ENCODE data around the gene TOMT. TPM values are rescaled to one million over a fixed set of nuclear protein-coding genes. Genes with fewer than 3 reads are reported as not detected.
"Not testable (repeated sequence)": the region's sequence is repeated elsewhere in the genome, so short reads cannot be mapped to it uniquely, and the experiment has no call there.

Gene TOMT
- polyA plus RNA-seq, 2 of the 4 experiments (the other 2 are of a cell fraction): not detected

DNA sequence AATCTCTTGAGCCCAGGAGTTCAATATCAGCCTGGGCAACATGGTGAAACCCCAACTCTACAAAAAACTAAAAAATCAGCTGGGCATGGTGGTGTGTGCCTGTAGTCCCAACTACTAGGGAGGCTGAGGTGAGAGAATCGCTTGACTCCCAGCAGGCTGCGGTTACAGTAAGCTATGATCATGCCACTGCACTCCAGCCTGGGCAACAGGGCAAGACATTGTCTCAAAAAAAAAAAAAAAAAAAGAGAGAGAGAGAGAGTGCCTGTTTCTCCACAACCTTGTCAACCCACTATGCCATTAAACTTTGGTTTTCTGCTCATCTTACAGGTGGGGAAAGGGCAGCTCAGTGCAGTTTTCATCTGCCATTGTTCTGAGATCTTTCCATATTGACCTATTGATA lies 34.9 kb downstream of the TOMT start:
- ChIA-PET POLR2A (interaction anchor here (0.6 kb wide), 1 partner anchor 40 kb away, joined by 3 read pairs; no protein-coding TSS in a partner anchor), CTCF (interaction anchor here (0.6 to 2.3 kb wide), 3 partner anchors 52 to 163 kb away, joined by 3 to 7 read pairs (median 4); no protein-coding TSS in a partner anchor)
- no peaks in the 10 kb centered on the region for H3K9me3 ChIP-seq
- H3K27ac ChIP-seq: peak overlapping the region in 1 of 2 experiments; percentile 45; a peak in 1 of 6 replicates
- no peak for FAIRE-seq
- no peak for ATAC-seq
- no peak overlapping the region for H3K4me2 ChIP-seq
- no peak overlapping the region for H3K4me3 ChIP-seq
- TF ChIP-seq CHD2 (IDR thresholded peaks at IDR 0.05; ENCODE audit: low read length, partially characterized antibody): no peak
- TF ChIP-seq TFCP2L1 (CRISPR knock-in tag; IDR thresholded peaks at IDR 0.05): no peak
- TF ChIP-seq RAD21 (conservative IDR thresholded peaks at IDR 0.05 in 1 of 2, IDR thresholded peaks at IDR 0.05 in 1 of 2): no peak
- no peak for TF ChIP-seq HOXA7 (CRISPR knock-in tag; IDR thresholded peaks at IDR 0.05)
- TF ChIP-seq HOXB13 (CRISPR knock-in tag; IDR thresholded peaks at IDR 0.05; ENCODE audit: low read depth): no peak
- no peak for TF ChIP-seq NFE2L2 (conservative IDR thresholded peaks at IDR 0.05; ENCODE audit: low read length)
- TF ChIP-seq RARB (CRISPR knock-in tag; IDR thresholded peaks at IDR 0.05): no peak
- TF ChIP-seq POLR2AphosphoS2 (conservative IDR thresholded peaks at IDR 0.05; ENCODE audit: low read length): no peak
- no peak for TF ChIP-seq TP53 (CRISPR knock-in tag; IDR thresholded peaks at IDR 0.05)
- no peak for DNase-seq (ENCODE audit: low read depth in 1 of 2, low spot score in 1 of 2)
- WGBS (ENCODE audit: missing lambda C conversion rate): 55% methylated on average over 2 of the region's 2 CpGs
- H3K4me1 ChIP-seq: peaks cover 17% of the 10 kb centered on the region; the same call in 2 of the 3 replicates

- DNase-seq (ENCODE audit: low read depth in 1 of 2, low spot score in 1 of 2) (peak; percentile 10 to 31), FAIRE-seq (no peak), ATAC-seq (peak in 1 of 2 experiments; percentile 45; a peak in 3 of 6 replicates)
- no peaks in the 10 kb centered on the region for H3K9me3 ChIP-seq
- CTCF ChIA-PET: interaction anchor here (0.6 to 2.3 kb wide), 5 partner anchors 15 to 164 kb away, joined by 3 to 7 read pairs (median 4); no protein-coding TSS in a partner anchor
- H3K4me2 ChIP-seq: no peak overlapping the region
- H3K27ac ChIP-seq: peak overlapping the region in 1 of 2 experiments; percentile 50; a peak in 2 of 6 replicates
- 39% methylated on average over 3 of the region's 3 CpGs for WGBS (ENCODE audit: missing lambda C conversion rate)
- TF ChIP-seq CBX2 (IDR thresholded peaks at IDR 0.05; ENCODE audit: borderline replicate concordance, low read depth): no peak
- no peak for TF ChIP-seq CBX8 (IDR thresholded peaks at IDR 0.05)
- no peak for TF ChIP-seq HEYL (CRISPR knock-in tag; IDR thresholded peaks at IDR 0.05)
- no peak for TF ChIP-seq TP53 (CRISPR knock-in tag; IDR thresholded peaks at IDR 0.05)
- TF ChIP-seq FOSB (CRISPR knock-in tag; IDR thresholded peaks at IDR 0.05): no peak
- TF ChIP-seq NFE2L2 (conservative IDR thresholded peaks at IDR 0.05; ENCODE audit: low read length): no peak
- no peak for TF ChIP-seq JUNB (IDR thresholded peaks at IDR 0.05)
- TF ChIP-seq BHLHE40 (IDR thresholded peaks at IDR 0.05; ENCODE audit: low read depth, low read length): no peak
- no peak for TF ChIP-seq JUN (IDR thresholded peaks at IDR 0.05)
- TF ChIP-seq PBX3 (IDR thresholded peaks at IDR 0.05): no peak
- peaks cover 17% of the 10 kb centered on the region; the same call in 2 of the 3 replicates for H3K4me1 ChIP-seq
- no peak overlapping the region for H3K4me3 ChIP-seq
- POLR2A ChIA-PET: no interaction called here
These were observed 35.3 kb downstream of the TOMT start for GRCh38 chr11:72141066-72141465.

DNA sequence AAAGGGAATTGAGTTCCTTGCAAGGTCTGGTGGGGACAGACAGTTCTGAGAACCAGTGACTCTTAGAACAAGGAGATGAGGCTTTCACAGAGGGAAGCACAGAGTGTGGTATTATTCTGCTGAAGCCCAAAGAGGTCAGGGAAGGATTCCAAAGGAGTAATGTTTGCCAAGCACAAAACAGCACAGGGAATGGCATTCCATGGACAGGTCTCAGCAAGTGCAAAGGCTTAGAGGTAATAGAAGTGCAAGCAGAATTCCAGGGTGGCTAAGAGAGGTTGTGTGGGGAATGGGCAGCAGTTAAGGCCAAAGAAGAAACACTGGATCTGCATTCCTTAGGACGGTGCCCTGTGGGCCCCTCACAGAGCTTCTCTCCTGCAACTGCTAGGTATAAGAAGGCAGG lies 36.4 kb downstream of the TOMT start:
- FAIRE-seq, POLR2A ChIA-PET, ATAC-seq: not testable (repeated sequence)

DNA sequence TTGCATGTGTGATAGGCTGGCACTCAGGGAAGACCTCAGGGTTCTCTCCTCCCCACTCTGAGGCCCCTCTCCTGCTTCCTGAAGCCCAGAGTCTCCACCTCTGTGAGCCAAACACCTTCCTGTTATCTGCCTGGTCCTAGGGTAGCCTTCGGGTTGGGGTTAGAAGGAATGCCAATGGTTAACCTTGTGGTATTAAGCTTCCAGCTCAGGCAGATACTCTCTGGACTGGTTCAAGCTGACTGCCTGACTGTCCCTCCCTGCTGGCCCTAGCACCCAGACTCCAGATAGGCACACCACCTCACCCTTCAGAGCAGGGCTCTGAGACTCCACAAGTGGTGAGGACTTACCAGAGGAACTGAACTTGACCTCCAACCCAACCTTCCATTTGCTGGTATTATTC lies 36.8 kb downstream of the TOMT start:
- H3K4me1 ChIP-seq: peaks cover 17% of the 10 kb centered on the region; the same call in 2 of the 3 replicates
- H3K27ac ChIP-seq; FAIRE-seq; DNase-seq (ENCODE audit: low read depth in 1 of 2, low spot score in 1 of 2); H3K4me3 ChIP-seq; H3K9me3 ChIP-seq; POLR2A ChIA-PET; H3K4me2 ChIP-seq: not testable (repeated sequence)
- CTCF ChIA-PET: interaction anchor here (2.4 to 5.7 kb wide), 5 partner anchors 30 to 124 kb away, joined by 10 to 48 read pairs (median 26); partner anchors contain the start of gene ANAPC15
- ATAC-seq: peak in 1 of 2 experiments; percentile 20; a peak in 1 of 6 replicates
- WGBS (ENCODE audit: missing lambda C conversion rate): 80% methylated on average over 1 of the region's 1 CpG

More for the DNA sequence above, 36.4 kb downstream of the TOMT start:
- CTCF ChIA-PET: interaction anchor here (2.3 kb wide), 1 partner anchor 117 kb away, joined by 7 read pairs; no protein-coding TSS in a partner anchor
- Histone ChIP-seq H3K4me1 (peaks cover 17% of the 10 kb centered on the region; the same call in 2 of the 3 replicates), H3K27ac (peak overlapping the region in 1 of 2 experiments; percentile 50; a peak in 1 of 6 replicates)
- 31% methylated on average over 1 of the region's 1 CpG for WGBS (ENCODE audit: missing lambda C conversion rate)
- not testable (repeated sequence) for H3K4me2 ChIP-seq; H3K9me3 ChIP-seq; DNase-seq (ENCODE audit: low read depth in 1 of 2, low spot score in 1 of 2); H3K4me3 ChIP-seq
